SK-N-SH (cell line): ENCODE data around the gene ARHGDIG. TPM values are rescaled to one million over a fixed set of nuclear protein-coding genes. Genes with fewer than 3 reads are reported as not detected.

ENCODE experiments used
- CTCF ChIA-PET: fragments of 300-600, 350-600 bp; formaldehyde crosslinking; extraction: SDS; loops from one replicate; lab custom pipeline; 2021; lab: Yijun Ruan, JAX
- POLR2A ChIA-PET: fragments of 350-600 bp; sonication (Branson Sonifier 250); formaldehyde crosslinking; extraction: SDS; loops from one replicate; lab custom pipeline; 2020; ENCODE audit warnings: antibody characterized with exemption, inconsistent platforms; lab: Yijun Ruan, JAX
- DNase-seq: peaks from one replicate; pipeline ENCODE4 v3.0.0; 2012
- H2AFZ ChIP-seq: fragments of 200-600 bp; sonication (generic); 2 replicates; pipeline ENCODE4 v1.8.1; 2016; ENCODE audit warnings: antibody characterized with exemption, mild to moderate bottlenecking, low read depth
- H3F3A ChIP-seq: fragments of 200-600 bp; sonication (generic); replicated peaks from 2 replicates; pipeline ENCODE3; 2016; ENCODE audit warnings: antibody characterized with exemption, mild to moderate bottlenecking; ENCODE audit not compliant: insufficient read depth
- H3K27ac ChIP-seq, 2 experiments: fragments of 200-500 bp in 1 of 2; fragments of 200-600 bp in 1 of 2; sonication (Bioruptor generic) in 1 of 2; sonication (generic), shearing (Covaris generic) in 1 of 2; 2 replicates each; pipeline versions ENCODE4 v1.5.1 to v1.6.1; 2014 to 2016; ENCODE audit warnings: low read depth in 2 of 2, inconsistent platforms in 1 of 2, low read length in 1 of 2, mild to moderate bottlenecking in 1 of 2, mixed read lengths in 1 of 2
- H3K27me3 ChIP-seq: fragments of 200-600 bp; sonication (generic), shearing (Covaris generic); 2 replicates; pipeline ENCODE4 v1.6.1; 2016; ENCODE audit warnings: mixed run types; ENCODE audit not compliant: insufficient read depth
- H3K36me3 ChIP-seq, 2 experiments: fragments of 200-500 bp in 1 of 2; fragments of 200-600 bp in 1 of 2; sonication (Bioruptor generic) in 1 of 2; sonication (generic) in 1 of 2; replicated peaks in 1 of 2; 2 replicates each; pipeline versions ENCODE3 to v1.5.1; 2014 to 2016; ENCODE audit warnings: low read length in 1 of 2, mild to moderate bottlenecking in 1 of 2; ENCODE audit not compliant: insufficient read depth in 2 of 2, control insufficient read depth in 1 of 2
- H3K4me1 ChIP-seq, 2 experiments: fragments of 200-500 bp in 1 of 2; fragments of 200-600 bp in 1 of 2; sonication (Bioruptor generic) in 1 of 2; sonication (generic), shearing (Covaris generic) in 1 of 2; 2 replicates each; pipeline versions ENCODE4 v1.5.1 to v1.6.1; 2014 to 2016; ENCODE audit warnings: low read depth in 1 of 2, low read length in 1 of 2, mixed run types in 1 of 2; ENCODE audit not compliant: insufficient read depth in 2 of 2, control insufficient read depth in 1 of 2
- H3K4me2 ChIP-seq: fragments of 200-600 bp; sonication (generic), shearing (Covaris generic); 2 replicates; pipeline ENCODE4 v1.6.1; 2017; ENCODE audit warnings: mixed run types
- H3K4me3 ChIP-seq, 2 experiments: fragments of 200-500 bp in 1 of 2; fragments of 200-600 bp in 1 of 2; sonication (Bioruptor generic) in 1 of 2; sonication (generic), shearing (Covaris generic) in 1 of 2; 2 replicates each; pipeline versions ENCODE4 v1.5.1 to v1.8.1; 2014 to 2016; ENCODE audit warnings: low read depth in 2 of 2, inconsistent platforms in 1 of 2, low read length in 1 of 2, mild to moderate bottlenecking in 1 of 2, mixed read lengths in 1 of 2, moderate library complexity in 1 of 2
- H3K79me2 ChIP-seq: fragments of 200-600 bp; sonication (generic); 2 replicates; pipeline ENCODE4 v1.8.1; 2017; ENCODE audit warnings: mild to moderate bottlenecking; ENCODE audit not compliant: insufficient read depth
- H3K9ac ChIP-seq: fragments of 200-600 bp; sonication (generic); 2 replicates; pipeline ENCODE4 v1.6.1; 2017; ENCODE audit warnings: mixed run types
- H3K9me2 ChIP-seq: fragments of 200-600 bp; sonication (generic); 2 replicates; pipeline ENCODE4 v1.6.1; 2017; ENCODE audit warnings: mixed run types
- H3K9me3 ChIP-seq: fragments of 200-600 bp; sonication (generic); 2 replicates; pipeline ENCODE4 v1.6.1; 2017; ENCODE audit warnings: mixed run types, mild to moderate bottlenecking, moderate library complexity
- H4K20me1 ChIP-seq: fragments of 200-600 bp; sonication (generic); 2 replicates; pipeline ENCODE4 v1.6.1; 2017; ENCODE audit warnings: mild to moderate bottlenecking, mixed run types; ENCODE audit not compliant: insufficient read depth
- FOXJ3 ChIP-seq: sonication (generic); formaldehyde crosslinking; IDR thresholded peaks from 2 replicates; pipeline ENCODE4 v1.5.1; 2020; ENCODE audit warnings: mild to moderate bottlenecking, missing genetic modification reagents
- FOXM1 ChIP-seq: IDR thresholded peaks from 2 replicates; pipeline ENCODE4 v1.4.0; 2012; ENCODE audit warnings: low read depth, mild to moderate bottlenecking
- MXI1 ChIP-seq: IDR thresholded peaks from 2 replicates; pipeline ENCODE4 v1.6.1; 2012; ENCODE audit warnings: mild to moderate bottlenecking, low read depth, low read length, improper control_type of control experiment
- NRF1 ChIP-seq: IDR thresholded peaks from 2 replicates; pipeline ENCODE4 v1.6.1; 2012; ENCODE audit warnings: low read depth, mild to moderate bottlenecking, low read length
- POLR2AphosphoS5 ChIP-seq: IDR thresholded peaks from 2 replicates; pipeline ENCODE4 v1.6.1; 2012; ENCODE audit warnings: low read depth, low read length
- RCOR1 ChIP-seq: fragments of 150-350 bp; IDR thresholded peaks from 2 replicates; pipeline ENCODE4 v1.6.1; 2017; ENCODE audit warnings: antibody characterized with exemption, low read length
- RXRA ChIP-seq: IDR thresholded peaks from 2 replicates; pipeline ENCODE4 v1.4.0; 2012; ENCODE audit warnings: low read depth, mild to moderate bottlenecking, borderline replicate concordance
- SMC3 ChIP-seq: IDR thresholded peaks from 2 replicates; pipeline ENCODE4 v1.6.1; 2012; ENCODE audit warnings: low read depth, low read length, improper control_type of control experiment
- WGBS: methylation state at CpG from one replicate; pipeline ENCODE4 v1.1.6; 2017; ENCODE audit warnings: low lambda C conversion rate; 5-methylcytosine and 5-hydroxymethylcytosine counted together
- polyA plus RNA-seq, 3 experiments: library from polyadenylated mRNA; depleted of rRNA; stranded (reverse); fragments of >200 nt; gene quantifications; 2 replicates each; pipeline ENCODE4 v1.2.3, GENCODE V29; 2012
- TF ChIP-seq, protein P1 (sequence below): IDR thresholded peaks from 2 replicates; pipeline ENCODE4 v1.4.0; 2012; ENCODE audit warnings: low read depth, borderline replicate concordance
- TF ChIP-seq, protein P2 (sequence below): fragments of 150-350 bp; IDR thresholded peaks from 2 replicates; pipeline ENCODE4 v1.6.1; 2017; ENCODE audit warnings: antibody characterized with exemption, low read length, low read depth, borderline replicate concordance
- TF ChIP-seq, protein P3 (sequence below): IDR thresholded peaks from 2 replicates; pipeline ENCODE4 v1.4.0; 2012; ENCODE audit warnings: low read depth, borderline replicate concordance

Gene ARHGDIG
- polyA plus RNA-seq, 1 of the 3 experiments (the other 2 are of a cell fraction): 4.8 TPM

DNA sequence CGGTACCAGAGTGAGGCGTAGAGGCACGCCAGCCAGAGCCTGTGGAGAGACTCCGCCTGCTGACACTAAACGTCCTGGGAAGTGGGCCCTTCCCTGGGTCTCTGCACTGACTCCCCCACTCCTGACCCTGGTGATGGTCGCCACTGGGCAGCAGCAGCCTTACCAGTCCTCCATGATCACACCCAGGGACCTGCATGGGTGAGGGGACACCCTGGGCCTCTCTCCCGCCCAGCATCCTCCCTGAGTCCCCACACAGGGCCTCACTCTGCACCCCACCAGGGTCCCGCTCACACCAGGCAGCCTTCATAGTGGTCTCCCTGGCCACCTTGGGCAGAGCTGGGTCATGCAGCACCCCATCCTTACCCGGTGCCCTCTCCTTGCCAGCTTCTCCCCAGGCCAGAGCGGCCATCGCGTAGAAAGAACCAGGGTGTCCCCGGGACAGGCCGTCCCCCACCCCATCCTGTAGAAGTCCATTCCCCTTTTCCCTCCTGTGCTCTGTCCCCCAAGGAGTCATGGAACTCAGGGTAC lies 15.3 kb upstream of the ARHGDIG start:
- CTCF ChIA-PET: interaction anchor here (0.9 kb wide), 1 partner anchor 98 kb away, joined by 4 read pairs; no protein-coding TSS in a partner anchor
- H3F3A ChIP-seq: no peaks in the 10 kb centered on the region
- no peaks in the 10 kb centered on the region for H3K79me2 ChIP-seq
- H3K9me3 ChIP-seq: no peaks in the 10 kb centered on the region
- H2AFZ ChIP-seq: no peak overlapping the region
- no peaks in the 10 kb centered on the region for H3K9me2 ChIP-seq
- POLR2A ChIA-PET: no interaction called here
- H3K27ac ChIP-seq: no peak overlapping the region
- H3K4me3 ChIP-seq: no peak overlapping the region
- H3K4me1 ChIP-seq: peaks cover 0 to 8% of the 10 kb centered on the region in 2 experiments; a peak in 1 of 4 replicates
- H3K9ac ChIP-seq: no peak overlapping the region
- peaks cover 0 to 40% of the 10 kb centered on the region in 2 experiments for H3K36me3 ChIP-seq
- H3K4me2 ChIP-seq: no peak overlapping the region
- no peaks in the 10 kb centered on the region for H3K27me3 ChIP-seq
- TF ChIP-seq POLR2AphosphoS5: no peak
- no peak for TF ChIP-seq NRF1
- no peak for TF ChIP-seq RXRA
- no peak for TF ChIP-seq RCOR1
- no peak for TF ChIP-seq FOXM1
- no peak for TF ChIP-seq SMC3
- no peak for TF ChIP-seq FOXJ3 (CRISPR knock-in tag)
- no peak for TF ChIP-seq MXI1
- TF ChIP-seq, protein P1, sequence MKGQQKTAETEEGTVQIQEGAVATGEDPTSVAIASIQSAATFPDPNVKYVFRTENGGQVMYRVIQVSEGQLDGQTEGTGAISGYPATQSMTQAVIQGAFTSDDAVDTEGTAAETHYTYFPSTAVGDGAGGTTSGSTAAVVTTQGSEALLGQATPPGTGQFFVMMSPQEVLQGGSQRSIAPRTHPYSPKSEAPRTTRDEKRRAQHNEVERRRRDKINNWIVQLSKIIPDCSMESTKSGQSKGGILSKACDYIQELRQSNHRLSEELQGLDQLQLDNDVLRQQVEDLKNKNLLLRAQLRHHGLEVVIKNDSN: no peak
- no peaks in the 10 kb centered on the region for H4K20me1 ChIP-seq
- WGBS: 86% methylated on average over 6 of the region's 14 CpGs
- peak; percentile 16 for DNase-seq

DNA sequence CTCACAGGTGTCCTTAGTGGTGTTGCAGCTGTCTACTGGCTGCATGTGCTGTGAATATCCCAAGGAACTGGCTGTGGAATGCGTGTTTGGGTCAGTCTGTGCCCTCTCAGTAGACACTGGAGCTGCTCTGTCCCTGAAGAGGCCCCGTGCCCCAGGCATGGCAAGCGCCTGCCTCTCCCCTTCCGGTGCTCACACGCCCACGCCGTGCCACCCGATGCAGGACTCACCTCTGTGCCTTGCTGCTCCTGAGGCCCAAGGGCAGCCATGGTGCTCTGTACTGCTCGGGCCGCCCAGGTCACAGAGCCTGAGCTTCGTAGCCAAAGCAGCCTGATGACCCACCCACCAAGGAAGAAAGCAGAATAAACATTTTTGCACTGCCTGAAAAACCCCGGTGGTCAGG lies 14.7 kb upstream of the ARHGDIG start:
- POLR2A ChIA-PET: no interaction called here

More for the DNA sequence above, 14.7 kb upstream of the ARHGDIG start:
- H4K20me1 ChIP-seq: no peaks in the 10 kb centered on the region
- peak; percentile 23 for DNase-seq
- no peaks in the 10 kb centered on the region for H3F3A ChIP-seq
- H3K36me3 ChIP-seq: peaks cover 0 to 35% of the 10 kb centered on the region in 2 experiments
- H3K4me2 ChIP-seq: no peak overlapping the region
- TF ChIP-seq FOXJ3 (CRISPR knock-in tag): no peak
- TF ChIP-seq, protein P2, sequence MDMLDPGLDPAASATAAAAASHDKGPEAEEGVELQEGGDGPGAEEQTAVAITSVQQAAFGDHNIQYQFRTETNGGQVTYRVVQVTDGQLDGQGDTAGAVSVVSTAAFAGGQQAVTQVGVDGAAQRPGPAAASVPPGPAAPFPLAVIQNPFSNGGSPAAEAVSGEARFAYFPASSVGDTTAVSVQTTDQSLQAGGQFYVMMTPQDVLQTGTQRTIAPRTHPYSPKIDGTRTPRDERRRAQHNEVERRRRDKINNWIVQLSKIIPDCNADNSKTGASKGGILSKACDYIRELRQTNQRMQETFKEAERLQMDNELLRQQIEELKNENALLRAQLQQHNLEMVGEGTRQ: no peak
- TF ChIP-seq, protein P3, sequence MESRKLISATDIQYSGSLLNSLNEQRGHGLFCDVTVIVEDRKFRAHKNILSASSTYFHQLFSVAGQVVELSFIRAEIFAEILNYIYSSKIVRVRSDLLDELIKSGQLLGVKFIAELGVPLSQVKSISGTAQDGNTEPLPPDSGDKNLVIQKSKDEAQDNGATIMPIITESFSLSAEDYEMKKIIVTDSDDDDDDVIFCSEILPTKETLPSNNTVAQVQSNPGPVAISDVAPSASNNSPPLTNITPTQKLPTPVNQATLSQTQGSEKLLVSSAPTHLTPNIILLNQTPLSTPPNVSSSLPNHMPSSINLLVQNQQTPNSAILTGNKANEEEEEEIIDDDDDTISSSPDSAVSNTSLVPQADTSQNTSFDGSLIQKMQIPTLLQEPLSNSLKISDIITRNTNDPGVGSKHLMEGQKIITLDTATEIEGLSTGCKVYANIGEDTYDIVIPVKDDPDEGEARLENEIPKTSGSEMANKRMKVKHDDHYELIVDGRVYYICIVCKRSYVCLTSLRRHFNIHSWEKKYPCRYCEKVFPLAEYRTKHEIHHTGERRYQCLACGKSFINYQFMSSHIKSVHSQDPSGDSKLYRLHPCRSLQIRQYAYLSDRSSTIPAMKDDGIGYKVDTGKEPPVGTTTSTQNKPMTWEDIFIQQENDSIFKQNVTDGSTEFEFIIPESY: no peak
- H3K27me3 ChIP-seq: no peaks in the 10 kb centered on the region
- no peak overlapping the region for H3K4me3 ChIP-seq
- no peaks in the 10 kb centered on the region for H3K9me2 ChIP-seq
- H3K79me2 ChIP-seq: no peaks in the 10 kb centered on the region
- no peaks in the 10 kb centered on the region for H3K9me3 ChIP-seq
- peaks cover 0 to 8% of the 10 kb centered on the region in 2 experiments; a peak in 1 of 4 replicates for H3K4me1 ChIP-seq
- no peak overlapping the region for H2AFZ ChIP-seq
- 59% methylated on average over 3 of the region's 12 CpGs for whole genome bisulfite sequencing
- H3K27ac ChIP-seq: no peak overlapping the region
- H3K9ac ChIP-seq: no peak overlapping the region
- CTCF ChIA-PET: interaction anchor here (0.9 kb wide), 1 partner anchor 97 kb away, joined by 4 read pairs; no protein-coding TSS in a partner anchor
